ENCODE results near the gene GLB1L2. TPM values are rescaled to one million over a fixed set of nuclear protein-coding genes. Genes with fewer than 3 reads are reported as not detected.

The GLB1L2 gene
- total RNA-seq, 1 experiment from 2014 or later: 27.1 TPM

GRCh38 chr11:134423106-134423505, 91.3 kb downstream of the GLB1L2 start:
- no peaks in the 10 kb centered on the region for H3K36me3 ChIP-seq (ENCODE audit: control insufficient read depth in 1 of 2, insufficient read depth in 2 of 2, low read length in 2 of 2)
- no peaks in the 10 kb centered on the region for H3K4me1 ChIP-seq (ENCODE audit: control insufficient read depth in 1 of 2, insufficient read depth in 2 of 2, low read length in 2 of 2)
- CTCF ChIA-PET: no interaction called here
- H2AFZ ChIP-seq (ENCODE audit: low read depth, low read length, poor library complexity, severe bottlenecking): no peak overlapping the region
- RAD21 ChIA-PET (ENCODE audit: low non-redundant PET in 1 of 2, low total read pairs in 2 of 2, uncharacterized antibody in 2 of 2, unreplicated experiment in 2 of 2): no interaction called here
- intact Hi-C loops (cut with micrococcal nuclease): no loop called here
- peaks cover 64% of the 10 kb centered on the region for H3K27me3 ChIP-seq (ENCODE audit: insufficient read depth, low read length)
- no peak overlapping the region for H3K4me3 ChIP-seq (replicated peaks in 1 of 2; ENCODE audit: low read depth in 1 of 2, low read length in 2 of 2)
- H3K79me2 ChIP-seq (ENCODE audit: insufficient read depth, low read length): no peaks in the 10 kb centered on the region
- no peaks in the 10 kb centered on the region for H3K9me2 ChIP-seq (ENCODE audit: insufficient read depth)
- no TSS peak for BruUV-seq (replicated peaks)
- no peaks in the 10 kb centered on the region for H3K9me3 ChIP-seq (ENCODE audit: control insufficient read depth in 1 of 2, insufficient read depth in 1 of 2, low read depth in 1 of 2, low read length in 2 of 2)
- DNase-seq (ENCODE audit: low read depth, low spot score) (no peak), ATAC-seq (no peak)
- POLR2A ChIA-PET: no interaction called here
- no peaks in the 10 kb centered on the region for H4K20me1 ChIP-seq (ENCODE audit: insufficient read depth)
- H3K9ac ChIP-seq (ENCODE audit: low read length): no peak overlapping the region
- H3K4me2 ChIP-seq (ENCODE audit: low read length): no peak overlapping the region
- no peak for TF ChIP-seq SIN3A (IDR thresholded peaks at IDR 0.05; ENCODE audit: low read depth)
- TF ChIP-seq ZFX (IDR thresholded peaks at IDR 0.05): no peak
- TF ChIP-seq ZBTB33 (IDR thresholded peaks at IDR 0.05; ENCODE audit: extremely low read depth, insufficient replicate concordance, low read length): no peak
- no peak overlapping the region for H3K27ac ChIP-seq (ENCODE audit: low read depth, low read length)

GRCh38 chr11:134425413-134425812, 93.6 kb downstream of the GLB1L2 start:
- Histone ChIP-seq H3K9me2 (ENCODE audit: insufficient read depth) (no peaks in the 10 kb centered on the region), H4K20me1 (ENCODE audit: insufficient read depth) (no peaks in the 10 kb centered on the region), H3K4me1 (ENCODE audit: control insufficient read depth in 1 of 2, insufficient read depth in 2 of 2, low read length in 2 of 2) (no peaks in the 10 kb centered on the region), H3K36me3 (ENCODE audit: control insufficient read depth in 1 of 2, insufficient read depth in 2 of 2, low read length in 2 of 2) (no peaks in the 10 kb centered on the region), H3K9me3 (ENCODE audit: control insufficient read depth in 1 of 2, insufficient read depth in 1 of 2, low read depth in 1 of 2, low read length in 2 of 2) (no peaks in the 10 kb centered on the region), H3K27me3 (ENCODE audit: insufficient read depth, low read length) (peaks cover 66% of the 10 kb centered on the region), H2AFZ (ENCODE audit: low read depth, low read length, poor library complexity, severe bottlenecking) (no peak overlapping the region), H3K79me2 (ENCODE audit: insufficient read depth, low read length) (no peaks in the 10 kb centered on the region), H3K27ac (ENCODE audit: low read depth, low read length) (no peak overlapping the region), H3K4me2 (ENCODE audit: low read length) (no peak overlapping the region), H3K9ac (ENCODE audit: low read length) (no peak overlapping the region), H3K4me3 (replicated peaks in 1 of 2; ENCODE audit: low read depth in 1 of 2, low read length in 2 of 2) (no peak overlapping the region)
- no peak for TF ChIP-seq ZBTB33 (IDR thresholded peaks at IDR 0.05; ENCODE audit: extremely low read depth, insufficient replicate concordance, low read length)
- TF ChIP-seq ZNF274 (IDR thresholded peaks at IDR 0.05; ENCODE audit: low read depth, low read length): no peak
- no peak for TF ChIP-seq TCF7L2 (IDR thresholded peaks at IDR 0.05; ENCODE audit: borderline replicate concordance, extremely low read depth, insufficient read depth, insufficient read length)
- TF ChIP-seq EZH2 (IDR thresholded peaks at IDR 0.05): no peak
- TF ChIP-seq FOSL1 (IDR thresholded peaks at IDR 0.05; ENCODE audit: low read depth): no peak
- ATAC-seq (no peak), DNase-seq (ENCODE audit: low read depth, low spot score) (no peak)
- intact Hi-C loops (cut with micrococcal nuclease): no loop called here
- RAD21 ChIA-PET (ENCODE audit: low non-redundant PET in 1 of 2, low total read pairs in 2 of 2, uncharacterized antibody in 2 of 2, unreplicated experiment in 2 of 2): no interaction called here
- POLR2A ChIA-PET: no interaction called here
- CTCF ChIA-PET: no interaction called here
- no TSS peak for BruUV-seq (replicated peaks)

Data from HCT116 (cell line).